ENCODE measurements around the gene ADAM10. TPM values are rescaled to one million over a fixed set of nuclear protein-coding genes. Genes with fewer than 3 reads are reported as not detected.

ADAM10 gene
- total RNA-seq, 1 donor from 2014 or later = 147 TPM

DNA sequence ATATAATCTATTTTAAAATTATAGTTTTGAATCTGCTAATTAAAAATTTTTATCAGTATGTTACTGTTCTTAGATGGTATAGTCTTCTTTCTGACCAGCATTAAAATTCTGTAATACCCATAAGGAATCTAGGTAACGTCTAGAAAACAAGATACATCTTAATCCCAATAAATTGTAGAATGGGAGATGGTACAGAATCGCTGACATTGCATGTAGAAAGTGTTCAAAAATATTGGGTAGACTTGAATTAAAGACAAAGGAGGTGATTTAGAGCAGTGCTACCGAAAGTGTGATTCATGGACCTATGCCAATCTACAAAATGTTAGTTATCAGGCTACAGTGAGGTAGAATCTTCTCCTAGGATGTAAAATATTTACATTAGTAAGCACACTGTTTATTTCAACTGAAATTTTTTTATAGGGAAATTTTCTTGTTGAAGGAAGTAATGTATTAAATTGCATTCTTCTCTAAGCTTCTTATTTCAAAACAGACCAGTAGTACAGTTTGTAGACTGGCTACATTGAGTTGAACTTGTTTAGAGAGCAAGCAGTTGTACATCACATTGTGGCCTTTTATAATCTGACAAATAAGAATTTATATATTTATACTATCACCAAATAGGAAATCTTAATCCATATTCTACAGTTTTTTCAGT lies 38.7 kb upstream of the ADAM10 start:
- H3K4me1 Mint-ChIP-seq (ENCODE audit: low read depth) = peaks cover 8% of the 10 kb centered on the region
- no peaks in the 10 kb centered on the region for H3K27me3 Mint-ChIP-seq (ENCODE audit: low read depth)
- no peak overlapping the region for H3K27ac Mint-ChIP-seq (ENCODE audit: unreplicated experiment)
- TF ChIP-seq, protein P1, sequence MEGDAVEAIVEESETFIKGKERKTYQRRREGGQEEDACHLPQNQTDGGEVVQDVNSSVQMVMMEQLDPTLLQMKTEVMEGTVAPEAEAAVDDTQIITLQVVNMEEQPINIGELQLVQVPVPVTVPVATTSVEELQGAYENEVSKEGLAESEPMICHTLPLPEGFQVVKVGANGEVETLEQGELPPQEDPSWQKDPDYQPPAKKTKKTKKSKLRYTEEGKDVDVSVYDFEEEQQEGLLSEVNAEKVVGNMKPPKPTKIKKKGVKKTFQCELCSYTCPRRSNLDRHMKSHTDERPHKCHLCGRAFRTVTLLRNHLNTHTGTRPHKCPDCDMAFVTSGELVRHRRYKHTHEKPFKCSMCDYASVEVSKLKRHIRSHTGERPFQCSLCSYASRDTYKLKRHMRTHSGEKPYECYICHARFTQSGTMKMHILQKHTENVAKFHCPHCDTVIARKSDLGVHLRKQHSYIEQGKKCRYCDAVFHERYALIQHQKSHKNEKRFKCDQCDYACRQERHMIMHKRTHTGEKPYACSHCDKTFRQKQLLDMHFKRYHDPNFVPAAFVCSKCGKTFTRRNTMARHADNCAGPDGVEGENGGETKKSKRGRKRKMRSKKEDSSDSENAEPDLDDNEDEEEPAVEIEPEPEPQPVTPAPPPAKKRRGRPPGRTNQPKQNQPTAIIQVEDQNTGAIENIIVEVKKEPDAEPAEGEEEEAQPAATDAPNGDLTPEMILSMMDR (IDR thresholded peaks at IDR 0.05) = no peak
- H3K36me3 Mint-ChIP-seq (ENCODE audit: low read depth) = peaks cover 5% of the 10 kb centered on the region
- no peak overlapping the region for H3K4me3 Mint-ChIP-seq (ENCODE audit: unreplicated experiment)
- H3K9me3 Mint-ChIP-seq (ENCODE audit: low read depth) = no peaks in the 10 kb centered on the region
- DNase-seq (ENCODE audit: low spot score) = no peak

DNA sequence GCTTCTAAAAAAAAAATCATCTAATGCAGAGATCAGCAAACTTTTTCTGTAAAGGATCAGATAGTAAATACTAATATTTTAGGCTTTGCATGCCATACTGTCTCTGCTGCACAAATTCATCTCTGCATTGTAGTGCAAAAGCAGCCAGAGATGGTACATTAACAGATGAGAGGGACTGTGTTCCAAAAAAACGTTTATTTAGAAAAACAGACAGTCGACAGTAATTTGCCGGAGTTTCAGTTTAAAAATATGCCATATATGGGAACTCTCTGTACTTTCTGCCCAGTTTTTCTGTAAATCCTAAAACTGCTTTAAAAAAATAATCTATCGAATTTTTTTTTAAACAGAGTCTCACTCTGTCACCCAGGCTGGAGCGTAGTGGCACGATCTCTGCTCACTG lies 35.8 kb upstream of the ADAM10 start:
- TF ChIP-seq, protein P1 (IDR thresholded peaks at IDR 0.05) = no peak
- DNase-seq (ENCODE audit: low spot score) = no peak
- Mint-ChIP-seq H3K4me1 (ENCODE audit: low read depth) (peaks cover 8% of the 10 kb centered on the region), H3K4me3 (ENCODE audit: unreplicated experiment) (no peak overlapping the region), H3K36me3 (ENCODE audit: low read depth) (peaks cover 3% of the 10 kb centered on the region), H3K27me3 (ENCODE audit: low read depth) (no peaks in the 10 kb centered on the region), H3K27ac (ENCODE audit: unreplicated experiment) (no peak overlapping the region), H3K9me3 (ENCODE audit: low read depth) (no peaks in the 10 kb centered on the region)

DNA sequence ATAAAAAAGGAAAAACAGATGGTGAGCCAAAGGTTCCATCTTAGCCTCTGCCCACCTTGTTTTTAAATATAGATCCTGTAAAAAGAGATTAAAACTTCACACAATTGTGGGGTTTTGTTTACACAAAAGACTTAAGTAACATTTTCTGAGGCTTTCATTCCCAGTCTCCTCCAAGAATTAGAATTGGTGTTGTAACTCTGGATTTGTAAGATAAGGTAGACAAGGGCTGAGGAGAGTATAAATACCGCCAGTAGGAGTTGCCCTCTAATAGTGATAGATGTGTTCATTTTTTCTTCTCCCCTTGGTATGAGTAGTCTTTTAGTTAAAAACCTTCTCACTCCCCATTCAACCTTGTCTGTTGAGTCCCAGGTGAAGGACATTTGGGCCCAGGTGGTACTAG lies 30.0 kb upstream of the ADAM10 start:
- no peak for DNase-seq (ENCODE audit: low spot score)
- Mint-ChIP-seq H3K27ac (ENCODE audit: unreplicated experiment) (no peak overlapping the region), H3K4me3 (ENCODE audit: unreplicated experiment) (no peak overlapping the region), H3K4me1 (ENCODE audit: low read depth) (peaks cover 2% of the 10 kb centered on the region), H3K36me3 (ENCODE audit: low read depth) (no peaks in the 10 kb centered on the region), H3K9me3 (ENCODE audit: low read depth) (no peaks in the 10 kb centered on the region), H3K27me3 (ENCODE audit: low read depth) (no peaks in the 10 kb centered on the region)
- TF ChIP-seq, protein P1 (IDR thresholded peaks at IDR 0.05) = no peak

DNA sequence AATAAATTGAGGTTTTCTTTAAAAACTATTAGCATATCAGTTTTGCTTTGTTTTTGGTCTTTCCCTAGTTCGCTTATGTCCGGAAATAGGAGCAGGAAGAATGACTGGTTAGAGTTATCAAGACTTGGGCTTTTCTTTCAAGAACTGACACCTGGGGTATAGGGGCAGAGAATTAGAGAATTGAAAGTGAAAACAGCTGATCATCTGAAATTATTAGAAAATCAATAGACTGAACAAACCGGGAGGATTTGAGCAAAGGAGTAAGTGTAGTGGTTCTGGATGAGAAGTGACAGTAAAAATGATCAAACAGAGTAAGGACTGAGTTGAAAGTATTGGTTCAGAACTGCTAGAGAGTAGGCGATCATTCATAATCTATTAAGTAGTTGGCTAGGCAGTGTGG lies 27.6 kb upstream of the ADAM10 start:
- no peaks in the 10 kb centered on the region for H3K27me3 Mint-ChIP-seq (ENCODE audit: low read depth)
- H3K9me3 Mint-ChIP-seq (ENCODE audit: low read depth) = no peaks in the 10 kb centered on the region
- no peak for DNase-seq (ENCODE audit: low spot score)
- TF ChIP-seq, protein P1 (IDR thresholded peaks at IDR 0.05) = no peak
- H3K4me3 Mint-ChIP-seq (ENCODE audit: unreplicated experiment) = no peak overlapping the region
- no peak overlapping the region for H3K27ac Mint-ChIP-seq (ENCODE audit: unreplicated experiment)
- H3K4me1 Mint-ChIP-seq (ENCODE audit: low read depth) = no peaks in the 10 kb centered on the region
- H3K36me3 Mint-ChIP-seq (ENCODE audit: low read depth) = no peaks in the 10 kb centered on the region

DNA sequence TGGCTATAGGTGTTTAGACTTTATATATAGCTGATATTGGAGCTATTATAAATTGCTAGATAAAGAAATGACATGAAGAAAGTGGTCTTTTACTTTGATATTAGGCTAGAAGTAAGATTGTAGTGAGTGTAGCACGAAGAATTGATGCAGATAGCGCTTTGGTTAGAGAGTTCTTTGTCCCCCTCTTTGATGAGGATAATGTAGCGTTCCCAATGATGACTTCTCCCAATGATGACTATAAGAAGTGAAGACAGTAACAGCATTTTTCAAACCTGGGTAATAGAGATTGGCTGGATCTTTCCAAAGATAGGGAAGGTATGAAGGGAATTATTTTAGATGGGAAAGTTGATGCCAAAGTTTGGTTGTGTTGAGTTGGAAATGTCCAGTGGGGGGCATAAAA lies 25.9 kb upstream of the ADAM10 start:
- TF ChIP-seq, protein P1 (IDR thresholded peaks at IDR 0.05) = no peak
- H3K4me1 Mint-ChIP-seq (ENCODE audit: low read depth) = peaks cover 4% of the 10 kb centered on the region
- no peaks in the 10 kb centered on the region for H3K36me3 Mint-ChIP-seq (ENCODE audit: low read depth)
- H3K9me3 Mint-ChIP-seq (ENCODE audit: low read depth) = no peaks in the 10 kb centered on the region
- no peak for DNase-seq (ENCODE audit: low spot score)
- no peak overlapping the region for H3K27ac Mint-ChIP-seq (ENCODE audit: unreplicated experiment)
- H3K4me3 Mint-ChIP-seq (ENCODE audit: unreplicated experiment) = no peak overlapping the region
- no peaks in the 10 kb centered on the region for H3K27me3 Mint-ChIP-seq (ENCODE audit: low read depth)
